22Rv1 (cell line): ENCODE measurements around the gene STUM.

Experiments used
- CTCF ChIP-seq: fragments of 450-650 bp; IDR thresholded peaks from 2 replicates; pipeline ENCODE4 v1.5.1; 2017; ENCODE audit warnings: mild to moderate bottlenecking
- ZFX ChIP-seq: fragments of 450-650 bp; IDR thresholded peaks from 2 replicates; pipeline ENCODE4 v1.6.1; 2017; ENCODE audit warnings: antibody characterized with exemption, borderline replicate concordance

GRCh38 chr1:226593541-226593940 is 45.0 kb downstream of the STUM start:
- TF ChIP-seq CTCF (no peak), ZFX (no peak)
